ENCODE results near the gene KRTAP4-12. TPM values are rescaled to one million over a fixed set of nuclear protein-coding genes. Genes with fewer than 3 reads are reported as not detected.

KRTAP4-12 gene
- total RNA-seq, 1 donor from 2014 or later: not detected

Other genes starting within 250 kb of the KRTAP4-12 start
- not detected in 2 replicates for gene KRT20, start 238.9 kb downstream of the KRTAP4-12 start, total RNA-seq
- not detected in 2 replicates for gene KRT23, start 186.5 kb downstream of the KRTAP4-12 start, total RNA-seq
- gene KRT39, start 157.2 kb downstream of the KRTAP4-12 start, total RNA-seq: not detected in 2 replicates
- gene KRT40, start 139.9 kb downstream of the KRTAP4-12 start, total RNA-seq: not detected in 2 replicates
- gene KRTAP3-3, start 130.0 kb downstream of the KRTAP4-12 start, total RNA-seq: not detected in 2 replicates
- not detected in 2 replicates for gene KRTAP3-2, start 124.3 kb downstream of the KRTAP4-12 start, total RNA-seq
- not detected in 2 replicates for gene KRTAP3-1, start 115.1 kb downstream of the KRTAP4-12 start, total RNA-seq
- gene KRTAP1-5, start 97.0 kb downstream of the KRTAP4-12 start, total RNA-seq: not detected in 2 replicates
- gene KRTAP1-4, start 94.0 kb downstream of the KRTAP4-12 start, total RNA-seq: not detected in 2 replicates
- not detected in 2 replicates for gene KRTAP1-3, start 89.3 kb downstream of the KRTAP4-12 start, total RNA-seq
- not detected in 2 replicates for gene KRTAP1-1, start 82.7 kb downstream of the KRTAP4-12 start, total RNA-seq
- not detected in 2 replicates for gene KRTAP2-1, start 76.9 kb downstream of the KRTAP4-12 start, total RNA-seq
- gene KRTAP2-2, start 69.0 kb downstream of the KRTAP4-12 start, total RNA-seq: not detected in 2 replicates
- gene KRTAP2-3, start 64.1 kb downstream of the KRTAP4-12 start, total RNA-seq: not detected in 2 replicates
- not detected in 2 replicates for gene KRTAP2-4, start 58.3 kb downstream of the KRTAP4-12 start, total RNA-seq
- gene KRTAP4-7, start 40.0 kb downstream of the KRTAP4-12 start, total RNA-seq: not detected in 2 replicates
- gene KRTAP4-8, start 26.0 kb downstream of the KRTAP4-12 start, total RNA-seq: not detected in 2 replicates
- not detected in 2 replicates for gene KRTAP4-16, start 22.0 kb downstream of the KRTAP4-12 start, total RNA-seq
- gene KRTAP4-9, start 18.8 kb downstream of the KRTAP4-12 start, total RNA-seq: not detected in 2 replicates
- not detected in 2 replicates for gene KRTAP4-11, start 5.8 kb downstream of the KRTAP4-12 start, total RNA-seq
- not detected in 2 replicates for gene KRTAP4-6, start 16.4 kb upstream of the KRTAP4-12 start, total RNA-seq
- not detected in 2 replicates for gene KRTAP4-5, start 25.6 kb upstream of the KRTAP4-12 start, total RNA-seq
- not detected in 2 replicates for gene KRTAP4-4, start 36.6 kb upstream of the KRTAP4-12 start, total RNA-seq
- not detected in 2 replicates for gene KRTAP4-3, start 44.0 kb upstream of the KRTAP4-12 start, total RNA-seq
- not detected in 2 replicates for gene KRTAP4-2, start 54.0 kb upstream of the KRTAP4-12 start, total RNA-seq
- gene KRTAP4-1, start 60.7 kb upstream of the KRTAP4-12 start, total RNA-seq: not detected in 2 replicates
- not detected in 2 replicates for gene KRTAP9-1, start 65.7 kb upstream of the KRTAP4-12 start, total RNA-seq
- gene KRTAP9-2, start 102.5 kb upstream of the KRTAP4-12 start, total RNA-seq: not detected in 2 replicates
- not detected in 2 replicates for gene KRTAP9-3, start 108.3 kb upstream of the KRTAP4-12 start, total RNA-seq
- not detected in 2 replicates for gene KRTAP9-8, start 113.8 kb upstream of the KRTAP4-12 start, total RNA-seq
- gene KRTAP9-4, start 125.5 kb upstream of the KRTAP4-12 start, total RNA-seq: not detected in 2 replicates
- not detected in 2 replicates for gene KRTAP9-9, start 131.2 kb upstream of the KRTAP4-12 start, total RNA-seq
- not detected in 2 replicates for gene KRTAP9-6, start 141.2 kb upstream of the KRTAP4-12 start, total RNA-seq
- gene KRTAP9-7, start 151.5 kb upstream of the KRTAP4-12 start, total RNA-seq: not detected in 2 replicates
- gene KRTAP29-1, start 178.7 kb upstream of the KRTAP4-12 start, total RNA-seq: not detected in 2 replicates
- gene KRTAP16-1, start 185.1 kb upstream of the KRTAP4-12 start, total RNA-seq: not detected in 2 replicates
- gene KRTAP17-1, start 191.5 kb upstream of the KRTAP4-12 start, total RNA-seq: not detected in 2 replicates
- not detected in 2 replicates for gene KRT33A, start 226.6 kb upstream of the KRTAP4-12 start, total RNA-seq
- not detected in 2 replicates for gene KRT33B, start 245.6 kb upstream of the KRTAP4-12 start, total RNA-seq